Uterus (tissue), 4 donors: ENCODE results near the gene ITGB8. TPM values are rescaled to one million over a fixed set of nuclear protein-coding genes. Genes with fewer than 3 reads are reported as not detected.

Experiments
- DNase-seq, 2 donors: peaks; one replicate each; pipeline ENCODE4 v3.0.0-alpha.2; 2019 to 2020
- H3K27ac ChIP-seq, 2 donors: fragments of 200-600 bp; sonication (generic); 1 replicate in 1 of 2; 2 replicates in 1 of 2; pipeline ENCODE4 v1.5.1; 2016 to 2018
- H3K27me3 ChIP-seq, 2 donors: fragments of 200-600 bp; sonication (generic); one replicate each; pipeline ENCODE4 v1.5.1; 2018 to 2019; ENCODE audit warnings: control low read depth in 1 of 2
- H3K36me3 ChIP-seq, 2 donors: fragments of 200-600 bp; sonication (generic); one replicate each; pipeline ENCODE4 v1.5.1; 2019; ENCODE audit warnings: control low read depth in 1 of 2
- H3K4me1 ChIP-seq, 2 donors: fragments of 200-600 bp; sonication (generic); one replicate each; pipeline ENCODE4 v1.5.1; 2018 to 2019; ENCODE audit warnings: control low read depth in 1 of 2
- H3K4me3 ChIP-seq, 2 donors: fragments of 200-600 bp; sonication (generic); 1 replicate in 1 of 2; 2 replicates in 1 of 2; pipeline ENCODE4 v1.5.1; 2018 to 2019; ENCODE audit warnings: mild to moderate bottlenecking in 1 of 2
- H3K9me3 ChIP-seq, 2 donors: fragments of 200-600 bp; sonication (generic); one replicate each; pipeline ENCODE4 v1.5.1; 2019; ENCODE audit warnings: control low read depth in 1 of 2
- POLR2A ChIP-seq, 2 donors: fragments of 450-650 bp; IDR thresholded peaks; one replicate each; pipeline ENCODE4 v1.6.1; 2016; ENCODE audit warnings: antibody characterized with exemption in 2 of 2, mild to moderate bottlenecking in 1 of 2, moderate library complexity in 1 of 2
- intact Hi-C: fragments of 100-400 bp; cut with DNase I; formaldehyde crosslinking; loops from one replicate; pipeline ENCODE4 v1.15.1; 2023; ENCODE audit warnings: low total_unique reads
- total RNA-seq, 4 donors: library from RNA; depleted of rRNA in 3 of 4; stranded (reverse); fragments of >200 nt in 3 of 4; gene quantifications; one replicate each; pipeline versions ENCODE4 v1.1.0 to v1.2.4, GENCODE V29; 2014 to 2023
- TF ChIP-seq, protein P1 (sequence below), 4 experiments: fragments of 200-600 bp in 2 of 4; fragments of 450-650 bp in 2 of 4; sonication (generic) in 2 of 4; IDR thresholded peaks; one replicate each; pipeline ENCODE4 v1.5.1; 2016 to 2019; ENCODE audit warnings: antibody characterized with exemption in 4 of 4, mild to moderate bottlenecking in 2 of 4, moderate library complexity in 1 of 4
- donor health status: DM: yes; HTN: yes; CAD: no.

ITGB8 gene
- total RNA-seq, 4 donors from 2014 or later: 9.1 to 74.8 (median 27.6) TPM

DNA sequence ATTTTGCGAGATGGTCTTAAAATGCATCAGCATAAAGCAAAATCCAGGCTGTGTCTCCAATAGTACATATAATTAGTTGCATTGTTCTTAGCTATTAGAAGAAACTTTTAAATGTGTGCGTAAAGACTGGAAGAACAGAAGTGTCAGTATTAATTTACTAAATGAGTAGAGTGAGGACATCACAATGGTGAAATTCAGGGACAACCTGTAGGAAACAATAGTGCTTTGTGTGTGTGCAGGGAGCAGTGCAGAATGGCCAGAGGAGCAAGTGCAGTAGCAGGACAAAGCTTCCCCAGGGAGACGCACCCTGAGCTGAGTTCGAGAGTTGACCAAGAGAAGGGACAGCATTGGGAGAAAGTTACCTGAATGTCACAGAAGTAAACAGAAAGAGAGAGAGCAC lies 13.7 kb downstream of the ITGB8 start:
- no peaks in the 10 kb centered on the region for H3K4me1 ChIP-seq
- intact Hi-C loops: no loop called here
- H3K4me3 ChIP-seq: no peak overlapping the region
- no peaks in the 10 kb centered on the region for H3K9me3 ChIP-seq
- no peak for DNase-seq
- no peaks in the 10 kb centered on the region for H3K36me3 ChIP-seq
- no peak for TF ChIP-seq POLR2A (IDR thresholded peaks at IDR 0.05)
- TF ChIP-seq, protein P1, sequence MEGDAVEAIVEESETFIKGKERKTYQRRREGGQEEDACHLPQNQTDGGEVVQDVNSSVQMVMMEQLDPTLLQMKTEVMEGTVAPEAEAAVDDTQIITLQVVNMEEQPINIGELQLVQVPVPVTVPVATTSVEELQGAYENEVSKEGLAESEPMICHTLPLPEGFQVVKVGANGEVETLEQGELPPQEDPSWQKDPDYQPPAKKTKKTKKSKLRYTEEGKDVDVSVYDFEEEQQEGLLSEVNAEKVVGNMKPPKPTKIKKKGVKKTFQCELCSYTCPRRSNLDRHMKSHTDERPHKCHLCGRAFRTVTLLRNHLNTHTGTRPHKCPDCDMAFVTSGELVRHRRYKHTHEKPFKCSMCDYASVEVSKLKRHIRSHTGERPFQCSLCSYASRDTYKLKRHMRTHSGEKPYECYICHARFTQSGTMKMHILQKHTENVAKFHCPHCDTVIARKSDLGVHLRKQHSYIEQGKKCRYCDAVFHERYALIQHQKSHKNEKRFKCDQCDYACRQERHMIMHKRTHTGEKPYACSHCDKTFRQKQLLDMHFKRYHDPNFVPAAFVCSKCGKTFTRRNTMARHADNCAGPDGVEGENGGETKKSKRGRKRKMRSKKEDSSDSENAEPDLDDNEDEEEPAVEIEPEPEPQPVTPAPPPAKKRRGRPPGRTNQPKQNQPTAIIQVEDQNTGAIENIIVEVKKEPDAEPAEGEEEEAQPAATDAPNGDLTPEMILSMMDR (IDR thresholded peaks at IDR 0.05): no peak
- no peaks in the 10 kb centered on the region for H3K27me3 ChIP-seq
- H3K27ac ChIP-seq: no peak overlapping the region

DNA sequence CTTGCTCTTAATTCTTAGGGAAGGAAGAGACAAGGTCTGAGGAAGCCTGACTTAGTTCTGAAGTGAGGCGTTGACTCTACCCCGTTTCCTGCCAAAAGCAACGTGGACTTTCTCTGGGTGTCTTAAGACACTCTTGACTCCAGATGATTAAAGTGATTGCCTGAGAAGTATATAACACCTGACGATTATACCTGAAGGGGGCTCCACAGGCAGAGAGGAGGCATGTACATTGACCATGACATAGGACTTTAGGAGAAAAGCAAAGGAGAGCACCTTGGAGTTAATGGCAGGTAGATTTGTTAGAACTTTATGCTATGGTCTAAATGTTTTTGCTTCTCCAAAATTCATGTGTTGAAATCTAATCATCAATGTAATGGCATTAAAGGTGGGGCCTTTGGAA lies 15.9 kb downstream of the ITGB8 start:
- no peak for DNase-seq
- no peaks in the 10 kb centered on the region for H3K36me3 ChIP-seq
- H3K27me3 ChIP-seq: no peaks in the 10 kb centered on the region
- no peak overlapping the region for H3K27ac ChIP-seq
- intact Hi-C loops: no loop called here
- no peak for TF ChIP-seq POLR2A (IDR thresholded peaks at IDR 0.05)
- TF ChIP-seq, protein P1 (IDR thresholded peaks at IDR 0.05): no peak
- no peaks in the 10 kb centered on the region for H3K9me3 ChIP-seq
- no peak overlapping the region for H3K4me3 ChIP-seq
- no peaks in the 10 kb centered on the region for H3K4me1 ChIP-seq

- no peaks in the 10 kb centered on the region for H3K27me3 ChIP-seq
- no peaks in the 10 kb centered on the region for H3K4me1 ChIP-seq
- no peaks in the 10 kb centered on the region for H3K36me3 ChIP-seq
- intact Hi-C loops: no loop called here
- H3K27ac ChIP-seq: no peak overlapping the region
- H3K4me3 ChIP-seq: no peak overlapping the region
- no peak for DNase-seq
- TF ChIP-seq POLR2A (IDR thresholded peaks at IDR 0.05): no peak
- TF ChIP-seq, protein P1 (IDR thresholded peaks at IDR 0.05): no peak
- no peaks in the 10 kb centered on the region for H3K9me3 ChIP-seq
These were observed 17.0 kb downstream of the ITGB8 start for GRCh38 chr7:20347680-20348079.

DNA sequence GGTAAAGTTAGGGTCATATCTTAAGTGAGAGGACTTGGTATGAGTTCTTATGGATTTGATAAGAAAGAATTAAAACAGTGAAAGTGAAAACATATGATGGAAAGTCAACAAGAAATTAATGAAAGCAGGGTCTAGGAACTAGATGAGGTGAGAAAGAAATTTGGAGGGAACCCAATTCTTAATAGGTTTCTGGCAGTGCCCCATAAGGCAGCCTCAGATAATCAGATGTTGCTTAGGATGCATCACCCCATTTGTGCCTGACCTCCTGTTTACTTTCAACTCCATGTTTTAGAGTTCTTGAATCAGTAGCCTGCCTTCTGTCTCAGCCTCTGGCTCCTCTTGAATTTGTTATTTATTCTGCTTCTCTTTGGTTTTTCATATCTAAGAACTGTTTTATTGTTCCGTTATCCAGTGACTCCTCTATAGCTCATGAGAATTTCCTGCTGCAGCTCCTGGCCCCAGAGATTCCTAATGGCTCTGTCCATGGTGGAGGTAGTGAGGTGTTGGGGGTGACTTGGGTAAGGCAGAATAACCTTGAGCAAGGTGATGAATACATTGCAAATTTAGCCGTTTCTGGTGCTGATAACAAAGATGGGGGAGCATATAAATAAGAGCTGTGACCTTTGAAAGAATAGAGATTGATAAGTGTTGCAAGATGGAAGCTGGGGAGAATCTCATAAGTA lies 17.6 kb downstream of the ITGB8 start:
- no peak overlapping the region for H3K27ac ChIP-seq
- H3K4me1 ChIP-seq: no peaks in the 10 kb centered on the region
- H3K9me3 ChIP-seq: no peaks in the 10 kb centered on the region
- no peak overlapping the region for H3K4me3 ChIP-seq
- H3K36me3 ChIP-seq: no peaks in the 10 kb centered on the region
- no peak for DNase-seq
- no peaks in the 10 kb centered on the region for H3K27me3 ChIP-seq
- TF ChIP-seq POLR2A (IDR thresholded peaks at IDR 0.05): no peak
- TF ChIP-seq, protein P1 (IDR thresholded peaks at IDR 0.05): no peak
- intact Hi-C loops: no loop called here

DNA sequence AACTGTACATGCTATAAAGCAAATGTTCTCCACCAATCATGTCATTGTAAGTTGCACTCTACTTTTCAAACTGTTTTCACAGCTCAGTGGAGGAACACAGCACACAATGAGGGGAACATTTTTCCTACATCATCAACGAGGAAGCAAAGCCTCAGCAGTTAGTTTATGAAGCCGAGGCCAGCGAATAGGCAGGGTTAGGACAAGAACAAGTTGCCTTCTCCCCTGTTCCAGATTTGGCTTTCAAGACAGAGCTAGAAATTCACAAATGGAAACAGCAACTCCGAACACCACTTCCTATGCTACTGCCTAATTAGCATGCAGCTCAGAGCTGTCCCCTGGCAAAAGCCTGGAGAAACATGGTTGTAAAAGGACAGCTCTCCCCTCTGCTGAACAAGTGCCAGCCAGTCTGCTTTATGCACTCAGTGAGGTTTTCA lies 19.8 kb downstream of the ITGB8 start:
- TF ChIP-seq, protein P1 (IDR thresholded peaks at IDR 0.05): no peak
- intact Hi-C loops: no loop called here
- no peaks in the 10 kb centered on the region for H3K36me3 ChIP-seq
- H3K27me3 ChIP-seq: no peaks in the 10 kb centered on the region
- H3K4me1 ChIP-seq: no peaks in the 10 kb centered on the region
- H3K27ac ChIP-seq: peak overlapping the region; percentile 54 to 56
- peak in 1 of 2 donors; percentile 30 for DNase-seq
- no peak overlapping the region for H3K4me3 ChIP-seq
- H3K9me3 ChIP-seq: no peaks in the 10 kb centered on the region
